Ascending aorta (tissue), 2 donors: ENCODE measurements around the gene BRPF1. TPM values are rescaled to one million over a fixed set of nuclear protein-coding genes. Genes with fewer than 3 reads are reported as not detected.

Experiments
- DNase-seq, 2 donors: peaks; one replicate each; pipeline ENCODE4 v3.0.0-alpha.2; 2019; ENCODE audit warnings: low spot score in 2 of 2
- H3K27ac ChIP-seq, 2 donors: fragments of 200-600 bp; sonication (generic); one replicate each; pipeline ENCODE4 v1.5.1; 2016 to 2017; ENCODE audit warnings: mild to moderate bottlenecking in 1 of 2
- H3K27me3 ChIP-seq: fragments of 200-600 bp; sonication (generic); one replicate; pipeline ENCODE4 v1.5.1; 2017
- H3K36me3 ChIP-seq, 2 donors: fragments of 200-600 bp; sonication (generic); one replicate each; pipeline ENCODE4 v1.5.1; 2016
- H3K4me1 ChIP-seq, 2 donors: fragments of 200-600 bp; sonication (generic); one replicate each; pipeline ENCODE4 v1.5.1; 2016 to 2017; ENCODE audit warnings: mild to moderate bottlenecking in 1 of 2
- H3K4me3 ChIP-seq, 2 donors: fragments of 200-600 bp; sonication (generic); one replicate each; pipeline ENCODE4 v1.5.1; 2016 to 2017; ENCODE audit warnings: mild to moderate bottlenecking in 1 of 2
- H3K9me3 ChIP-seq, 2 donors: fragments of 200-600 bp; sonication (generic); one replicate each; pipeline ENCODE4 v1.5.1; 2016
- intact Hi-C: fragments of 100-400 bp; cut with DNase I; formaldehyde crosslinking; loops from one replicate; pipeline ENCODE4 v1.15.1; 2023
- total RNA-seq: library from RNA; depleted of rRNA; stranded (reverse); fragments of >200 nt; gene quantifications from one replicate; pipeline ENCODE4 v1.1.0, GENCODE V29; 2016
- TF ChIP-seq, protein P1 (sequence below), 3 experiments: fragments of 200-600 bp in 2 of 3; fragments of 450-650 bp in 1 of 3; sonication (generic) in 2 of 3; IDR thresholded peaks; one replicate each; pipeline ENCODE4 v1.5.1; 2016 to 2019; ENCODE audit warnings: antibody characterized with exemption in 3 of 3, mild to moderate bottlenecking in 1 of 3, moderate library complexity in 1 of 3

The BRPF1 gene
- total RNA-seq, 1 donor from 2014 or later, result 18.6 TPM

DNA sequence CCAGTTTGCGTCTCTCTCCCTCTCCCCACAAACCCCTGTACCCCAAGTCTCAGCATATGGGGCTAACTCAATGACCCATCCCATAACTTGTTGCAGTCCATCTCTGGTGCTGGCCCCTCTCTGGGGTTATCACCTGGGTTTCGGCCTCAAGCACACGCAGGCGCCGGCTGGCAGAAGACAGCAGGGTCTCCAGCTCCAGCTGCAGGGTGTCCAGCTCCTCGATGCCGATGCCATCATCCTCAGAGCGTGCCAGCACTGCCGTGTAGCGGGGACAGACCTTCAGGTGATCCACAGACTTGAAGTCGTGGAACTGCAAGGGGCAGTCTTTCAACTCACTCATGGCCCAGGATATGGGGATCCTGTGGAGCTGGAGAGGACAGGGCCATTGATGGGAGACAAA is 59.6 kb downstream of the BRPF1 start:
- Histone ChIP-seq H3K4me1 (peaks cover 6 to 22% of the 10 kb centered on the region in 2 donors), H3K27me3 (no peaks in the 10 kb centered on the region), H3K27ac (peak overlapping the region; percentile 95 to 98), H3K9me3 (no peaks in the 10 kb centered on the region), H3K4me3 (peak overlapping the region in 1 of 2 donors; percentile 84), H3K36me3 (peaks cover 22 to 32% of the 10 kb centered on the region in 2 donors)
- TF ChIP-seq, protein P1, sequence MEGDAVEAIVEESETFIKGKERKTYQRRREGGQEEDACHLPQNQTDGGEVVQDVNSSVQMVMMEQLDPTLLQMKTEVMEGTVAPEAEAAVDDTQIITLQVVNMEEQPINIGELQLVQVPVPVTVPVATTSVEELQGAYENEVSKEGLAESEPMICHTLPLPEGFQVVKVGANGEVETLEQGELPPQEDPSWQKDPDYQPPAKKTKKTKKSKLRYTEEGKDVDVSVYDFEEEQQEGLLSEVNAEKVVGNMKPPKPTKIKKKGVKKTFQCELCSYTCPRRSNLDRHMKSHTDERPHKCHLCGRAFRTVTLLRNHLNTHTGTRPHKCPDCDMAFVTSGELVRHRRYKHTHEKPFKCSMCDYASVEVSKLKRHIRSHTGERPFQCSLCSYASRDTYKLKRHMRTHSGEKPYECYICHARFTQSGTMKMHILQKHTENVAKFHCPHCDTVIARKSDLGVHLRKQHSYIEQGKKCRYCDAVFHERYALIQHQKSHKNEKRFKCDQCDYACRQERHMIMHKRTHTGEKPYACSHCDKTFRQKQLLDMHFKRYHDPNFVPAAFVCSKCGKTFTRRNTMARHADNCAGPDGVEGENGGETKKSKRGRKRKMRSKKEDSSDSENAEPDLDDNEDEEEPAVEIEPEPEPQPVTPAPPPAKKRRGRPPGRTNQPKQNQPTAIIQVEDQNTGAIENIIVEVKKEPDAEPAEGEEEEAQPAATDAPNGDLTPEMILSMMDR (IDR thresholded peaks at IDR 0.05), result no peak
- intact Hi-C loops, result loop anchor here (5.0 kb wide), 1 partner anchor 126 kb away; the partner anchor contains the start of gene IL17RC
- DNase-seq, result no peak

DNA sequence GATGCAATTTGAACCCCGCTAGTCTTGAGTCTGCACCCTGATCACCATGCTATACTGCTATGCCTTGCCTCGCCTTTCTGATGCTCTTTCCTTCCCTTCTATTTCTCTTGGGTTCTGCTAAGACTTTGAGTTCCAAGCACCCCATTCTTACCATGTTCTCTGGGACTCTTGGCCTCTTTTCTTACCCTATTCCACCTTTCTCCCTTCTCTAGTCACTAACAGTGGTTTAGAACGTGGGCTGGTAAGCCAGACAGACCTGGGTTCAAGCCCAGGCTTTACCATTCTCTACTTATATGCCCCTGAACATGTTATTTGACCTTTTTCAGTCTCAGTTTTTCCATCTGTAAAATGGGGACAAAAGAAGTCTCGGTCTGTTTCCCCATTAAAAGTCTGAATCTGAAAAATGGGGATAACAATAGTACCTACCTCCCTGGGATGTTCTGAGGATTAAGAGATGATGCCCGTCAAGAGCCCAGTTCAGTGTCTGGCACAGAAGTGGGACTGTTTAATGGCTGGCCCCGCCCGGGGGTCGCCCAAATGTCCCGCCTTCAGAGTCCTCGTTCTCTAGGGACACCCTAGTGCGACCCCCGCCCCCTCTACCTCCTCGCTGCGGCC is 60.4 kb downstream of the BRPF1 start:
- Histone ChIP-seq H3K4me3 (peak overlapping the region; percentile 75 to 84), H3K27ac (peak overlapping the region; percentile 95 to 98), H3K9me3 (no peaks in the 10 kb centered on the region), H3K4me1 (peaks cover 6 to 22% of the 10 kb centered on the region in 2 donors), H3K36me3 (peaks cover 16 to 25% of the 10 kb centered on the region in 2 donors), H3K27me3 (no peaks in the 10 kb centered on the region)
- no peak for DNase-seq
- intact Hi-C loops, result loop anchor here (1.0 to 5.0 kb wide), 10 partner anchors 18 to 350 kb away; partner anchors contain the start of genes BRPF1, CRELD1, IL17RC and RPUSD3
- TF ChIP-seq, protein P1 (IDR thresholded peaks at IDR 0.05), result no peak

DNA sequence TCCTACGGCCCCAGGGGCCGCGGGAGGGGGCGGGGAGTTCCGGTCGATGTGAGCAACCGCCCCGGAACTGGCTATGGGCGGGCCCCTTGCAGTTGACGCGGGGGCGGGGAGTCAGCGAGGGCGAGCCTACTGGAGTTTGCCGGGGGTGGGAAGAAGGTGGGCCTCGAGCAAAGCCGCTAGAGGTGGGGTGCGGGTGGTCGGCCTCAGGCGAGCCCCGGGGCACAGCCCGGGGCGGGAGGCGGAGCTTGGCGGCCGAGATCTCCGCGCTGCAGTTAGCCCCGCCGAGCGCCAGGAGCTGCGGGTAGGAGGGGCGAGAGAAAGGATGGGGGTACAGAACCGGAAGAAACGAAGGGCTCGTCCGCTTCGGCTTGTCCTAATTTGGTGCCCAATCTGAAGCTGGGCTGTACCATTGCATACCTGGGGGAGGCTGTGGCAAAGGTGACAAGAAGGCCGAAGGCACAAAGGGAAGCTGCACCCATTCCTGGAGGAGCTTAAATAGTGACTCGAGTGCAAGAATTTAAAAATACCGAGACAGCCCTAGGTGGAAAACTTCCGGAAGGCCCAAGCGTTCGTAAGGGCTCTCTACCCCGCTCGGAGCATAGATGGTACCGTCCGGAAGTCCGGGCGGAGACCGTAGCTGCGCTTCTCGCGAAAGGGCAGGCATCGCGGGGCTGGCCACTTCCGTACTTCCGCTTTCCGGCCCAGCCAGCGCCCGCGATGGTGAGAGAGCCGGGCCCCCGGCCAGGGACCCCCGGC is 61.0 kb downstream of the BRPF1 start, which contains the start of the genes ARPC4 and TADA3:
Gene ARPC4 (plus strand): TSS at position 678 of the 756 bp plus-strand sequence. CDS start 40 bp downstream, at position 718.
Gene TADA3 (minus strand): TSS at position 69 of the 756 bp plus-strand sequence. CDS start 1,007 bp downstream, outside the sequence.
- Histone ChIP-seq H3K27me3 (no peaks in the 10 kb centered on the region), H3K9me3 (no peaks in the 10 kb centered on the region), H3K27ac (peak within 1 kb of the TSS; percentile 95 to 98), H3K4me1 (peaks cover 6 to 22% of the 10 kb centered on the region in 2 donors), H3K36me3 (peaks cover 17 to 24% of the 10 kb centered on the region in 2 donors), H3K4me3 (peak within 1 kb of the TSS; percentile 75 to 84)
- TF ChIP-seq, protein P1 (IDR thresholded peaks at IDR 0.05), result peak in 2 of 3 experiments; percentile 7 to 28
- intact Hi-C loops, result loop anchor here (1.0 to 5.0 kb wide), 11 partner anchors 18 to 350 kb away; partner anchors contain the start of genes BRPF1, CRELD1, IL17RC and OGG1
- DNase-seq, result peak; percentile 71 to 96

DNA sequence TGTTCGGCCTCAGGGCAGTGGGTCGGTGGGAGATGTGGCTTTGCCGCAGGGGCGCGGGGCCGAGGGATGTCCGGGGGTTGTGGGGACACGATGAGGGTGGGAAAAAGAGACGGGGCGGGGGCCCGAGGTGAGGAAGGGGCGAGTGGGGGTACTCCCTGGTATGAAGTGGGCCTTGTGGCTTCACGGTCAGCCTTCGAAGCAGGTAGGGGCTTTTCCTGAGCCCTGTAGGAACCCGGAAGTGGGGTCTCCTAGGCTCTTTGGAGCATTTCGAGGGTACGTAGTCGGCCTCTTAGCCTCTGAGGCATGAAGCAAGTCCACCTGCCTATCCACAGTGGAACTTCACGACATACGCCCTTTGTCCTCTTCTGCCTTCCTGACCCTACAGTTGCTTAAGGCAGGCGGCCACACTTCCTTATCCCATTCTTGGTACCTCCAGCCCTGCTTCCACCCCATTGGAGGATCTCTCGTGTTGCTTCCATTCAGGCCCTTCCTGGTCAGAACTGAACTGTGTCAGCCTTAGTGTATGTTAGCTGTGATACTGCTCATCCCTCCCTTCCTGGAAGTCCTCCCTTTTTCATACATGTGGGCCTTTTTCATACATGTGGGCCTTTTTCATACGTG is 61.7 kb downstream of the BRPF1 start:
- TF ChIP-seq, protein P1 (IDR thresholded peaks at IDR 0.05), result peak in 1 of 3 experiments; percentile 9
- Histone ChIP-seq H3K36me3 (peaks cover 23 to 26% of the 10 kb centered on the region in 2 donors), H3K27me3 (no peaks in the 10 kb centered on the region), H3K9me3 (no peaks in the 10 kb centered on the region), H3K27ac (peak overlapping the region; percentile 95 to 98), H3K4me3 (peak overlapping the region; percentile 75 to 84), H3K4me1 (peaks cover 6 to 22% of the 10 kb centered on the region in 2 donors)
- intact Hi-C loops, result loop anchor here (1.0 to 5.0 kb wide), 6 partner anchors 44 to 216 kb away; partner anchors contain the start of genes CRELD1, IL17RC and OGG1
- DNase-seq, result peak in 1 of 2 donors; percentile 70

DNA sequence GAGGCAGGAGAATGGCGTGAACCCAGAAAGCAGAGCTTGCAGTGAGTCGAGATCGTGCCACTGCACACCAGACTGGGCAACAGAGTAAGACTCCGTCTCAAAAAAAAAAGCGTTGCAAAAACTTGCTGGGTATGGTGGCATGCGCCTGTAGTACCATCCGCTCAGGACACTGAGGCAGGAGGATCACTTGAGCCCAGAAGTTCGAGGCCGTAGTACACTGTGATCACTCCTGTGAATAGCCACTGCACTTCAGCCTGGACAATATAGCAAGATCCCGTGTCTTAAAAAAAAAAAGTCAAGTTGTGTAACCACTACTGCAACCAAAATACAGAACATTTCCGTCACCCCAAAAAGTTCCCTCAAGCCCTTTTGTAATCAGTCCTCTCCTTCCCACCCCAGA is 62.9 kb downstream of the BRPF1 start:
- intact Hi-C loops, result loop anchor here (5.0 kb wide), 1 partner anchor 123 kb away; the partner anchor contains the start of gene IL17RC
- peaks cover 27 to 31% of the 10 kb centered on the region in 2 donors for H3K36me3 ChIP-seq
- DNase-seq, result no peak
- peaks cover 6 to 22% of the 10 kb centered on the region in 2 donors for H3K4me1 ChIP-seq
- H3K27me3 ChIP-seq, result no peaks in the 10 kb centered on the region
- TF ChIP-seq, protein P1 (IDR thresholded peaks at IDR 0.05), result no peak
- H3K4me3 ChIP-seq, result peak overlapping the region in 1 of 2 donors; percentile 84
- H3K27ac ChIP-seq, result no peak overlapping the region
- H3K9me3 ChIP-seq, result no peaks in the 10 kb centered on the region
